Astrocyte (in vitro differentiated cells and primary cell): ENCODE measurements around the gene CEP63.

Experiments
- EZH2 ChIP-seq: IDR thresholded peaks from 2 replicates; pipeline ENCODE4 v1.6.1; 2012; ENCODE audit warnings: mild to moderate bottlenecking, low read length, inconsistent platforms; ENCODE audit not compliant: insufficient read depth
- TF ChIP-seq, protein P1 (sequence below): IDR thresholded peaks from 2 replicates; pipeline ENCODE4 v1.5.1; 2011; ENCODE audit warnings: low read depth, mild to moderate bottlenecking, inconsistent platforms, low read length, moderate library complexity; ENCODE audit not compliant: insufficient read depth

DNA sequence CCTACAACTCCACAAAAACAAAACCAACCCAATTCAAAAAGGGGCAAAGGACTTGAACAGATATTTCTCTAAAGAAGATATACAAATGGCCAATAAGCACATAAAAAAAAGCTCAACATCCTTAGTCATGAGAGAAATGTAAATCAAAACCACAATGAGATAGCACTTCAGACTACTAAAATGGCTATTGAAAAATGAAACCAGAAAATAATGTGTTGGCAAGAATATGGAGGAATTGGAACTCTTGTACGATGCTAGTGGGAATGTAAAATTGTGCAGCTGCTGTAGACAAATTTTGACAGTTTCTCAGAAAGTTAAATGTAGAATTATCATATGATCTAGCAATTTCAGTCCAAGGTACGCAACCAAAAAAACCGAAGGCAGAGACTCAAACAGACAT is 136.0 kb downstream of the CEP63 start:
- TF ChIP-seq, protein P1, sequence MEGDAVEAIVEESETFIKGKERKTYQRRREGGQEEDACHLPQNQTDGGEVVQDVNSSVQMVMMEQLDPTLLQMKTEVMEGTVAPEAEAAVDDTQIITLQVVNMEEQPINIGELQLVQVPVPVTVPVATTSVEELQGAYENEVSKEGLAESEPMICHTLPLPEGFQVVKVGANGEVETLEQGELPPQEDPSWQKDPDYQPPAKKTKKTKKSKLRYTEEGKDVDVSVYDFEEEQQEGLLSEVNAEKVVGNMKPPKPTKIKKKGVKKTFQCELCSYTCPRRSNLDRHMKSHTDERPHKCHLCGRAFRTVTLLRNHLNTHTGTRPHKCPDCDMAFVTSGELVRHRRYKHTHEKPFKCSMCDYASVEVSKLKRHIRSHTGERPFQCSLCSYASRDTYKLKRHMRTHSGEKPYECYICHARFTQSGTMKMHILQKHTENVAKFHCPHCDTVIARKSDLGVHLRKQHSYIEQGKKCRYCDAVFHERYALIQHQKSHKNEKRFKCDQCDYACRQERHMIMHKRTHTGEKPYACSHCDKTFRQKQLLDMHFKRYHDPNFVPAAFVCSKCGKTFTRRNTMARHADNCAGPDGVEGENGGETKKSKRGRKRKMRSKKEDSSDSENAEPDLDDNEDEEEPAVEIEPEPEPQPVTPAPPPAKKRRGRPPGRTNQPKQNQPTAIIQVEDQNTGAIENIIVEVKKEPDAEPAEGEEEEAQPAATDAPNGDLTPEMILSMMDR: no peak
- TF ChIP-seq EZH2: no peak
